Calu3 (cell line): Measurements from ENCODE around the gene MTA3. TPM values are rescaled to one million over a fixed set of nuclear protein-coding genes. Genes with fewer than 3 reads are reported as not detected.

ENCODE experiments used
- BruUV-seq: library from RNA; stranded (reverse); fragments of 400-500 nt; replicated peaks from 2 replicates; lab custom pipeline; 2021; lab: Mats Ljungman, UMichigan
- CTCF ChIA-PET: fragments of 300-600 bp; sonication (Branson Sonifier 250); formaldehyde crosslinking; loops from one replicate; lab custom pipeline; 2022; ENCODE audit warnings: antibody characterized with exemption; lab: Charles Lee
- DNase-seq: peaks from one replicate; pipeline ENCODE4 v3.0.0; 2022
- H3K27ac Mint-ChIP-seq: one replicate; pipeline ENCODE4 v1.8.0; 2022; ENCODE audit warnings: mixed read lengths; ENCODE audit not compliant: unreplicated experiment
- H3K27me3 Mint-ChIP-seq: one replicate; pipeline ENCODE4 v1.8.0; 2022; ENCODE audit warnings: mixed read lengths; ENCODE audit not compliant: unreplicated experiment
- H3K36me3 Mint-ChIP-seq: one replicate; pipeline ENCODE4 v1.8.0; 2022; ENCODE audit warnings: mild to moderate bottlenecking, moderate library complexity, mixed read lengths; ENCODE audit not compliant: insufficient read depth, unreplicated experiment
- H3K4me1 Mint-ChIP-seq: one replicate; pipeline ENCODE4 v1.8.0; 2022; ENCODE audit warnings: mild to moderate bottlenecking, low read depth, mixed read lengths; ENCODE audit not compliant: unreplicated experiment
- H3K4me3 Mint-ChIP-seq: one replicate; pipeline ENCODE4 v1.8.0; 2022; ENCODE audit warnings: mild to moderate bottlenecking, low read depth, moderate library complexity, mixed read lengths; ENCODE audit not compliant: unreplicated experiment
- H3K9me3 Mint-ChIP-seq: one replicate; pipeline ENCODE4 v1.8.0; 2022; ENCODE audit warnings: low read depth, mixed read lengths; ENCODE audit not compliant: unreplicated experiment
- intact Hi-C: fragments of 100-400 bp; cut with micrococcal nuclease; formaldehyde crosslinking; loops from one replicate; pipeline ENCODE4 v1.10.0; 2022; ENCODE audit not compliant: unreplicated experiment
- total RNA-seq: library from RNA; stranded (reverse); gene quantifications from 2 replicates; pipeline ENCODE4 v1.2.3, GENCODE V29; 2022
- TF ChIP-seq, protein P1 (sequence below): fragments of 200-600 bp; IDR thresholded peaks from one replicate; pipeline ENCODE4 v1.8.0; 2022; ENCODE audit warnings: antibody characterized with exemption; ENCODE audit not compliant: unreplicated experiment

The MTA3 gene
- total RNA-seq, 1 experiment from 2014 or later, result 46.5 TPM

DNA sequence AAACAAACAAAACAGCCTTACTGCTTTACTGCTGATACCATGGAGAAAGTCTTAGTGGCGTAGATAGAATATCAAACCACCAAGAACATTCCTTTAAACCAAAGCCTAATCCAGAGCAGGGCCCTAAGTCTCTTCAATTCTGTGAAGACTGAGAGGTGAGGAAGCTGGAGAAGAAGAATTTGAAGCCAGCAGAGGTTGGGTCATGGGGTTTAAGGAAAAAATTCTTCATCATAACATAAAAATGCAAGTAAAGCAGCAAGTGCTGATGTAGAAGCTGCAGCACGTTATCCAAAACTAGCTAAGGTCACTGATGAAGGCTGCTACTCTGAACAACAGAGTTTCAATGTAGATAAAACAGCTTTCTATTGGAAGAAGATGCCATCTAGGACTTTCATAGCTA is 77.1 kb downstream of the MTA3 start:
- Mint-ChIP-seq H3K27me3 (no peaks in the 10 kb centered on the region), H3K4me1 (no peaks in the 10 kb centered on the region), H3K36me3 (peaks cover 4% of the 10 kb centered on the region), H3K9me3 (no peaks in the 10 kb centered on the region), H3K4me3 (no peak overlapping the region), H3K27ac (no peak overlapping the region)
- BruUV-seq, result no TSS peak
- CTCF ChIA-PET, result no interaction called here
- intact Hi-C loops, result no loop called here
- TF ChIP-seq, protein P1, sequence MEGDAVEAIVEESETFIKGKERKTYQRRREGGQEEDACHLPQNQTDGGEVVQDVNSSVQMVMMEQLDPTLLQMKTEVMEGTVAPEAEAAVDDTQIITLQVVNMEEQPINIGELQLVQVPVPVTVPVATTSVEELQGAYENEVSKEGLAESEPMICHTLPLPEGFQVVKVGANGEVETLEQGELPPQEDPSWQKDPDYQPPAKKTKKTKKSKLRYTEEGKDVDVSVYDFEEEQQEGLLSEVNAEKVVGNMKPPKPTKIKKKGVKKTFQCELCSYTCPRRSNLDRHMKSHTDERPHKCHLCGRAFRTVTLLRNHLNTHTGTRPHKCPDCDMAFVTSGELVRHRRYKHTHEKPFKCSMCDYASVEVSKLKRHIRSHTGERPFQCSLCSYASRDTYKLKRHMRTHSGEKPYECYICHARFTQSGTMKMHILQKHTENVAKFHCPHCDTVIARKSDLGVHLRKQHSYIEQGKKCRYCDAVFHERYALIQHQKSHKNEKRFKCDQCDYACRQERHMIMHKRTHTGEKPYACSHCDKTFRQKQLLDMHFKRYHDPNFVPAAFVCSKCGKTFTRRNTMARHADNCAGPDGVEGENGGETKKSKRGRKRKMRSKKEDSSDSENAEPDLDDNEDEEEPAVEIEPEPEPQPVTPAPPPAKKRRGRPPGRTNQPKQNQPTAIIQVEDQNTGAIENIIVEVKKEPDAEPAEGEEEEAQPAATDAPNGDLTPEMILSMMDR, result no peak
- DNase-seq, result no peak

DNA sequence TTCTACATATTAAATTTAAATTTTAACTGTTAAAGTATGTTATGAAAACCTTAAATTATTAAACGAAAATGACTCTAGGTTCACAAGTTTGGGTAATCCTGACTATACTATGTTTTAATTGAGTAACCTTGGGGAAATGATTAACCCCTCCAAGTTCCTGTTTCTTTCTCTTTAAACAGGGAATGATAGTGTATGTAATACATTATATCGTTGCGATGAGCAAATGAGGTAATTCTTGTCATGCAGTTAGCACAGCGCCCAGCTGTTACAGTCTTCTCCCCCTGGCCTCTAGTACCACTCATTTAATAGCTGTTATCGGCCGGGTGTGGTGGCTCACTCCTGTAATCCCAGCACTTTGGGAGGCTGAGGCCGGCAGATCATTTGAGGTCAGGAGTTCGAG is 80.4 kb downstream of the MTA3 start:
- TF ChIP-seq, protein P1, result no peak
- CTCF ChIA-PET, result no interaction called here
- Mint-ChIP-seq H3K27me3 (no peaks in the 10 kb centered on the region), H3K27ac (no peak overlapping the region), H3K4me1 (no peaks in the 10 kb centered on the region), H3K36me3 (peaks cover 4% of the 10 kb centered on the region), H3K9me3 (no peaks in the 10 kb centered on the region), H3K4me3 (no peak overlapping the region)
- DNase-seq, result no peak
- no TSS peak for BruUV-seq
- intact Hi-C loops, result no loop called here

DNA sequence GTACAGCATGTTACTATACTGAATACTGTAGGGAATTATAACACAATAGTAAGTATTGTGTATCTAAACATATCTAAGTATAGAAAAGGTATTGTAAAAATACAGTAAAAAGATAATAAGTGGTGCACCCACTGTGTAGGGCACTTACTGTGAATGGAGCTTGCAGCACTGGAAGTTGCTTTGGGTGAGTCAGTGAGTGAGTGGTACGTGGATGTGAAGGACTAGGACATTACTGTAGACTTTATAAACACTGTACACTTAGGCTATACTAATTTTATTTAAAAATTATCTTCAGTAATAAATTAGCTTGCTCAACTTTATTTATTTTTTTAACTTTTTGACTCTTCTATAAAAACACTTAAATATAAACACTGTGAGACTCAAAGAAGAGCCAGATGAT is 82.6 kb downstream of the MTA3 start:
- Mint-ChIP-seq H3K27me3 (no peaks in the 10 kb centered on the region), H3K36me3 (peaks cover 4% of the 10 kb centered on the region), H3K27ac (no peak overlapping the region), H3K9me3 (no peaks in the 10 kb centered on the region), H3K4me1 (no peaks in the 10 kb centered on the region), H3K4me3 (no peak overlapping the region)
- CTCF ChIA-PET, result no interaction called here
- intact Hi-C loops, result no loop called here
- TF ChIP-seq, protein P1, result no peak
- BruUV-seq, result no TSS peak
- DNase-seq, result no peak

- no peaks in the 10 kb centered on the region for H3K4me1 Mint-ChIP-seq
- H3K4me3 Mint-ChIP-seq, result no peak overlapping the region
- no peak for DNase-seq
- no peaks in the 10 kb centered on the region for H3K27me3 Mint-ChIP-seq
- BruUV-seq, result no TSS peak
- TF ChIP-seq, protein P1, result no peak
- CTCF ChIA-PET, result no interaction called here
- H3K9me3 Mint-ChIP-seq, result no peaks in the 10 kb centered on the region
- H3K36me3 Mint-ChIP-seq, result peaks cover 4% of the 10 kb centered on the region
- intact Hi-C loops, result no loop called here
- H3K27ac Mint-ChIP-seq, result no peak overlapping the region
Measured at GRCh38 chr2:42652086-42652485, 83.7 kb downstream of the MTA3 start.
